Nephron progenitor cell (in vitro differentiated cells): ENCODE measurements around the gene GLTPD2.

Experiments used
- DNase-seq: peaks from one replicate; pipeline ENCODE4 v3.0.0; 2021
- H3K27ac Mint-ChIP-seq: 2 replicates; pipeline ENCODE4 v1.8.0; 2021; ENCODE audit warnings: mild to moderate bottlenecking, moderate library complexity, mixed read lengths
- H3K27me3 Mint-ChIP-seq: 2 replicates; pipeline ENCODE4 v1.8.0; 2021; ENCODE audit warnings: mild to moderate bottlenecking, low read depth, mixed read lengths; ENCODE audit not compliant: poor library complexity
- H3K36me3 Mint-ChIP-seq: 2 replicates; pipeline ENCODE4 v1.8.0; 2021; ENCODE audit warnings: low read depth, mixed read lengths
- H3K4me1 Mint-ChIP-seq: 2 replicates; pipeline ENCODE4 v1.8.0; 2021; ENCODE audit warnings: mixed read lengths
- H3K4me3 Mint-ChIP-seq: 2 replicates; pipeline ENCODE4 v1.8.0; 2021; ENCODE audit warnings: mild to moderate bottlenecking, moderate library complexity, mixed read lengths
- H3K9me3 Mint-ChIP-seq: 2 replicates; pipeline ENCODE4 v1.8.0; 2021; ENCODE audit warnings: mild to moderate bottlenecking, moderate library complexity, mixed read lengths
- CTCF ChIP-seq: fragments of 200-600 bp; sonication (generic); IDR thresholded peaks from 2 replicates; pipeline ENCODE4 v1.5.0; 2021; ENCODE audit warnings: antibody characterized with exemption

GLTPD2 gene

GRCh38 chr17:4812690-4813089, 23.9 kb downstream of the GLTPD2 start:
- peaks cover 3% of the 10 kb centered on the region for H3K9me3 Mint-ChIP-seq
- H3K27ac Mint-ChIP-seq, result no peak overlapping the region
- TF ChIP-seq CTCF, result no peak
- peaks cover 54% of the 10 kb centered on the region for H3K36me3 Mint-ChIP-seq
- DNase-seq, result no peak
- H3K4me3 Mint-ChIP-seq, result no peak overlapping the region
- H3K4me1 Mint-ChIP-seq, result peaks cover 31% of the 10 kb centered on the region
- H3K27me3 Mint-ChIP-seq, result no peaks in the 10 kb centered on the region

DNA sequence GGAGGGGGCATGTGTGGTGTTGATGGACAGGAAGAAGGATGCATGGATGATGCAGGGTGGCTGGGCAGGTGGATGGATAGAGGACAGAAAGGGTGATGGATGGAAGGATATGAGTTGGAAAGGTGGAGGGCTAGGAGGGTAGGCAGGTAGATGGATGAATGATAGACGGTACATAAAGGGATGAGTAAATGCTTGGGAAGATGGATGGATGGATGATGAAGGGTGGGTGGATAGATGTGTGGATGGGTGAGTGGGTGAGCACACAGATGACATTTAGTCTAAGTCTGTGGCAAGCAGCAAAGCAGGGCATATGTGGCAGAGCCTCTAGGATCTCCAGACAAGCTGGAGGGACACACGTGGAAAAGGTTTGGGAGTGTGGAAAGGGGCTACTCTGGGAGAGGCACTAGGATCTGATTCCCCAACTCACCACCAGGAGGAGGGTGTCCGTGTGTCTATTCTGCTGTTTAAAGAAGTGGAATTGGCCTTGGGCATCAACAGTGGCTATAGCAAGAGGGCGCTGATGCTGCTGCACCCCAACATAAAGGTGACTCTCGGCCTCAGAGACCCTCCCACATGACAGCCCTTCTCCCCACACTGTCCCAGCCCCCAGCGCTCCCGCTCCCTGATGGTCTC, 26.4 kb downstream of the GLTPD2 start:
- DNase-seq, result no peak
- TF ChIP-seq CTCF, result peak; percentile 16
- Mint-ChIP-seq H3K36me3 (peaks cover 51% of the 10 kb centered on the region), H3K4me3 (no peak overlapping the region), H3K9me3 (peaks cover 3% of the 10 kb centered on the region), H3K27ac (peak overlapping the region; percentile 1), H3K27me3 (no peaks in the 10 kb centered on the region), H3K4me1 (peaks cover 16% of the 10 kb centered on the region)

DNA sequence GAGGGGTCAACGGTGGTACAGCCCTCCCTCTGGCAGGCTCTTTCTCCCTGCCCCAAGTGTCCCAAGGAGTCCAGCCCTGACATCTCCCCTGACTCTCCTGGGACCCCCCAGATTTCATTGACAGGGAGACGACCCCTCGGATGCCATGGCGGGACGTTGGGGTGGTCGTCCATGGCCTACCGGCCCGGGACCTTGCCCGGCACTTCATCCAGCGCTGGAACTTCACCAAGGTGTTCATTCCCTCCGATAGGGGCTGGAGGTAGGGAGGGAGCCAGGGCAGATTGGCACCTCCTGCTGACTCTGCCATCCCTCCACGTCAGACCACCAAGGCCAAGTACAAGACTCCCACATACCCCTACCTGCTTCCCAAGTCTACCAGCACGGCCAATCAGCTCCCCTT, 28.1 kb downstream of the GLTPD2 start:
- Mint-ChIP-seq H3K36me3 (peaks cover 38% of the 10 kb centered on the region), H3K4me1 (peaks cover 10% of the 10 kb centered on the region), H3K4me3 (no peak overlapping the region), H3K9me3 (peaks cover 3% of the 10 kb centered on the region), H3K27me3 (no peaks in the 10 kb centered on the region), H3K27ac (no peak overlapping the region)
- TF ChIP-seq CTCF, result no peak
- DNase-seq, result no peak

DNA sequence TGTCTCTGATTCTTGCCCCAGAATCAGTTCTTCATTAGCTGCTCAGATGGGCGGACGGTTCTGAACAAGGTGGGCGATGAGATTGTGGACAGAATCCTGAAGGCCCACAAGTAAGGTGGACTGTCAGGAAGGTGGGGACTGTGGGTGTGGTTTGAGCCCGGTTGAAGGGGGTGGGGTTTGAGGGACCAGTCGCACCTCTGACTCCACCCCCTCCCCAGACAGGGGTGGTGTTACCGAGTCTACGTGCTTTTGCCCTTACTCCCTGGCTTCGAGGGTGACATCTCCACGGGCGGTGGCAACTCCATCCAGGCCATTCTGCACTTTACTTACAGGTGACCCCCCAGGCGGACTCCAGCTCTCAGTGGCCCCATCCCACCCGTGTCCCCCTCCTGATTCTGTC, 29.5 kb downstream of the GLTPD2 start:
- no peak overlapping the region for H3K4me3 Mint-ChIP-seq
- peaks cover 3% of the 10 kb centered on the region for H3K9me3 Mint-ChIP-seq
- H3K27me3 Mint-ChIP-seq, result no peaks in the 10 kb centered on the region
- H3K36me3 Mint-ChIP-seq, result peaks cover 32% of the 10 kb centered on the region
- DNase-seq, result no peak
- H3K27ac Mint-ChIP-seq, result peak overlapping the region; percentile 88
- no peak for TF ChIP-seq CTCF
- H3K4me1 Mint-ChIP-seq, result peaks cover under 1% of the 10 kb centered on the region

GRCh38 chr17:4822835-4823234, 34.1 kb downstream of the GLTPD2 start:
- TF ChIP-seq CTCF, result no peak
- no peak for DNase-seq
- Mint-ChIP-seq H3K36me3 (peaks cover 10% of the 10 kb centered on the region), H3K27me3 (no peaks in the 10 kb centered on the region), H3K4me1 (no peaks in the 10 kb centered on the region), H3K27ac (peak overlapping the region; percentile 90), H3K9me3 (no peaks in the 10 kb centered on the region), H3K4me3 (no peak overlapping the region)

DNA sequence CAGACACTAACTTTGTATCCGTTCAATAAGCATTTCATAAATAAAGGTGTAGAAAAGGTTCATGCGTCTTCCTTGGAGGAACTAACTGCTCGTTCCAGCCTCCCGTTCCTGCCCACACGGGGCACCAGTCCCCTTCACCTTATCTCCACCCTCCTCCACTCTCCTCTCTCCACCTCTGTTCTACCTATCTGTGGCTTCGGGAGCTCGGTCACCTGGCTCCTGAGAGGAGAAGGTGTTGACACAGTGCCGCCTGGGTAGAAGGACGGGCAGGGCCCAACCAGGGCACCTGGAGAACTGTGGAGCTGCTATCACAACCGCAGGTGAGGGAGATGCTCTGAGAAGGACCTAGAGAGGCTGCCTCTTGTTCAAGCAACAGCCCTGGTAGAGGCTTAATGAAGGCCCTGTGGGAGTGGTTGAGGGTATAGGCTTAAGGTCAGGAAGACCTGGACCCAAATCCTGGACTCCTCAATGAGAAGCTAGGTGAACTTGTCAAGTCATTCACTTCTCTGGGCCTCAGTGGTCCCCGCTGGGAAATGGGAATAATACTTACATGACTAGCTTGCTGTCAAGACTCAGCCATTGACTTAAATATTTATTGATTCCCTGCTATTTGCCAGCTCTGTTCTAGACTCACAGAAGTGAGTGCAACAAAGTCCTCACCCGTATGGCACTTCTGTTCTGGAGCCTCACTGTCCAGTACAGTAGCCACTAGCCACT, 34.8 kb downstream of the GLTPD2 start:
- Mint-ChIP-seq H3K27ac (peak overlapping the region; percentile 90), H3K4me3 (no peak overlapping the region), H3K27me3 (no peaks in the 10 kb centered on the region), H3K4me1 (no peaks in the 10 kb centered on the region), H3K9me3 (no peaks in the 10 kb centered on the region), H3K36me3 (peaks cover 10% of the 10 kb centered on the region)
- no peak for DNase-seq
- no peak for TF ChIP-seq CTCF
